Activated CD4-positive, alpha-beta T cell treated with anti-CD3 and anti-CD28 coated beads for 1 hour (primary cell): ENCODE measurements around the gene ASB16.

ENCODE experiments used
- DNase-seq: peaks from one replicate; pipeline ENCODE4 v3.0.0-alpha.2; 2020

ASB16 gene

GRCh38 chr17:44211281-44212265, 41.1 kb downstream of the ASB16 start:
- DNase-seq: no peak

- no peak for DNase-seq
Observed at GRCh38 chr17:44212507-44213402, 42.3 kb downstream of the ASB16 start.

GRCh38 chr17:44213403-44214229, 43.1 kb downstream of the ASB16 start:
- DNase-seq: no peak

- no peak for DNase-seq
Observed at GRCh38 chr17:44214230-44214494, 43.7 kb downstream of the ASB16 start.

DNA sequence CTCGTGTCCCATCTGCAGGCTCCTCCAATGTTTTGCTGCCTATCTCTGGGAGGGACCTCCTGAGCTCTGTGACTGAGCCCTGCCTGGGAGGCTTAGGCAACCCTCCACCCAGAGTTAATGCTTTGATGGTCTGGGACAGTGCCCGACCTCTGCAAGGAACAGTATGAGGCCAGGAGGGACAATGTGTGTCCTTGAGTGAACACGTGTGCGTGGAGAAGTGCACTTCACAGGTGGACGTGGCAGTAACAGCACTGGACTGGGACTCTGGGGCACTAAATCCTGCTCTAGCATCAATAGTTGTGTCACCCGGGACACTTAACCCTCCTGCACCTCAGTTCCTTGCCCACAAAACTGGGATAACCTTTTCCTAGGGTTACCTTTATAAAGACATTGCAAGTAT, 44.4 kb downstream of the ASB16 start:
- no peak for DNase-seq

DNA sequence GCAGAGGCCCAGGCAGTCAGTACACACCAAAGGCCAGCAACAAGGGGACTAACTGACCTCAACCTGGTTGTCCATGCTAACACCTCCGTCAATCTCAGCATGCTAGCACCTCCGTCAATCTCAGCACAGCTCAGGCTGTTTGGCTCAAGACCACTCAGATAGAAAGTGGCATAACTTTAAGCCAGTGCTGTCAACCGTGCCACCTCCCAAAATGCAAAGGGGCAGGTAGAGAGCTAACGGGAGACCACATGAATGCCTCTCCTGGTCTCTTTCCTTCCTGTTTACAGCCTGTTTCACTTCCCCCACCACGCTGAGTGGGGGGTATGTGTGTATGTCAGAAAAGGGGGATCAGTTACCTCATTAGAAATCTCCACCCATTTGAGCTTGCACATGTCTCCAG, 45.7 kb downstream of the ASB16 start:
- DNase-seq: no peak

DNA sequence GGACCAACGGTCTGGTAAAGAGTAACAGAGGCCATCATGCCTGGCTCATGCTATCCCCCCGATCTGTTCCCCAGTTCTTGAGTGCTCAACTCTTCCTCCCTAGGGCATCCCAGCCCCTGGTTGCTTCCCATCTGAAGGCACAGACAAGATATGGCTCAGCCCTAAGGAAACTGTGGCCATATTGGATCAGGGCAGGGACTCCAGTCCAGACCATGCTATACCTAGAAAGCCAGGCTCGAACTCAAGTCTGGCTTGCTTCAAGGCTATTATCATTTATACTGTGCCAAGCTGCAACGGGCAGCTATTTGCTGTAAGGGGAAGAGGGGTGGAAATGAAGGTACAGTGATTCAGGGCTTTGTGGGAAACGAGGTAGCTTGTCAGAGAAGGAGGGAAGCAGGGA, 46.2 kb downstream of the ASB16 start:
- DNase-seq: no peak

DNA sequence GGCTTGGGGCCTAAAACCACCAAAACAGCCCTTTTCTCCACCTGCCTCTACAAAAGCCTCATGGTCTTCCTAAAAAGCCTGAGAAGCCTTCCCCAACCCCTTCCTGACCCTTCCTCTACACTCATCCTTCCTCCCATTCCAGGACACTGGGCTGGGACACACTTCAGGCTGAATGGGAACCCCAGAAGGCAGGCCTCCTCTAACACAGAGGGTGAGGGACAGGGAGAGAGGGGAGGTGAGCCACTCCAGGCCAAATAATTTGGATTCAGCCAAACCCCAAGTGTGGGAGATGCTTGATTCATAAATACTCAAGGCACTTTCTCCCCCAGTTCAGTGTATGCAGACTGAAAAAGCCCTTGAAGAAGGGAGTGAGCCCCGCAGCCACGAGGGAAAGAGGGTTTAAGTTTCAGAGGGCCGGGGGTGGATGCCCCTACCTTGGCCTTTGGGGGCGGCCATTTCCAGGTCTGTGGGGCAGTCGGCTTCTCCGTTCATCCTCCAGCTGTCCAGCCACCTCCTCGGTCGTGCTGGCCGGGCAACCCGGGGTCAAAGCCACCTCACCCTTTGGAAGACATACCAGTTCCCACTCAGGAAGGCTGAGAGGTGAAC, 47.3 kb downstream of the ASB16 start:
- no peak for DNase-seq

DNA sequence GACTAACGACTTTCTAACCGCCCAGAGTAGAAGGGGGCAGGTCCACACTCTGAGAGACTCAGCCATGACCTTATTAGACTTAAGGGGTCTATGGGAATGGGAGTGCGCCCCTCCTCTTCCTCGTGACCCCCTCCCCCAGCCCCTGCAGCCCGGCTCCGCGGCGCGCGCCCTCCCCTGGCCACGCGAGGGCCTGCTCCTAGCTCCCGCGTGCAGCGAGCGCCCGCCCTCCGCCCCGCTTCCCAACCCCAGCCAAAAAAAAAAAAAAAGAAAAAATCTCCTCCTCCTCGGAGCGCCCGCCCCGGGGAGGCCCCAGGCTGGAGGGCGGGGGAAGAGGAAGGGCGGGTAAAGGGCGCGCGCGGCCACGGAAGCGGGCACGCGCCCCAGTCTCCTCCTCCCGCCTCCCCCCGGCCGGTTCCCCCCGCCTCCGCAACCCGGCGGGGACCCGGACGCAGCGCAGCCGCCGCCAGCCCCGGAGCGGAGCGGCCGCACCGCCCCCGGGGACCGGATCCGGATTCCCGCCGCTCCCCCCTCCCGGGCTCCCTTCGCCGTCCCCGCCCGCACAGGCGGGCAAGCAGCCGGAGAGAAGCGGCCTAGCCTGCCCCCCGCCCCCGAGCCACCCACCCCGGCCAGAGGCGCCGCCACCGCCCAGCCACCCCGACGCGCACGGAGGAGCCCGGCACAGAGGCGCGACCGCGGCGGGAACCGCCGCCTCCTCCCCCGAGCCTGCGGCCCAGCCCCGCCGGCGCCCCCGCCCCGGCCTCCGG, 48.0 kb downstream of the ASB16 start:
- DNase-seq: peak; percentile 83

DNA sequence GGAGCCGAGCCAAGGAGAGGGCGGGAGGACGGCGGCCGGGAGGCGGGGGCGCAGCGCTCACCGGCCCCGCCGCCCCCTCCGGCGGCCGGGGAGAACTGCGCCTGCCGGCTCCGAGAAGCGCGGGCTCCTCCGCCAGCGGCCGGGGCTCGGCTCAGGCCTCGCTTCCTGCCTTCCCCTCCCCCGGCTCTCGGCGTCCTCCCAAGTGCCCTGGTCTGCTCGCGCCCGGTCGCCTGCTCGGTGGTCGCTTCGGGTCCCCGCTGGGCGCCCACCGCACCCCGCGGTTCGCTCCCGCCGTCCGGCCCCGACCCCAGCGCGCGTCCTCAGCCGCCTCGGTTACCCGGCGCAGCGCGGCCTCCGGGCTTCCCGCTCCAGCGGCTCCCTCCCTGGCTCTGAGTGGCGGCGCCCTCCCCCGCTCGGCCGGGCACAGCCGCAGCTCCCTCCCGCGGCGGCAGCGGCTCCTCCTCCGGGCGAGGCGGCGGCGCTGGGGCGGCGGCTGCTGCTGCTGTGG, 48.7 kb downstream of the ASB16 start:
- peak; percentile 59 for DNase-seq

DNA sequence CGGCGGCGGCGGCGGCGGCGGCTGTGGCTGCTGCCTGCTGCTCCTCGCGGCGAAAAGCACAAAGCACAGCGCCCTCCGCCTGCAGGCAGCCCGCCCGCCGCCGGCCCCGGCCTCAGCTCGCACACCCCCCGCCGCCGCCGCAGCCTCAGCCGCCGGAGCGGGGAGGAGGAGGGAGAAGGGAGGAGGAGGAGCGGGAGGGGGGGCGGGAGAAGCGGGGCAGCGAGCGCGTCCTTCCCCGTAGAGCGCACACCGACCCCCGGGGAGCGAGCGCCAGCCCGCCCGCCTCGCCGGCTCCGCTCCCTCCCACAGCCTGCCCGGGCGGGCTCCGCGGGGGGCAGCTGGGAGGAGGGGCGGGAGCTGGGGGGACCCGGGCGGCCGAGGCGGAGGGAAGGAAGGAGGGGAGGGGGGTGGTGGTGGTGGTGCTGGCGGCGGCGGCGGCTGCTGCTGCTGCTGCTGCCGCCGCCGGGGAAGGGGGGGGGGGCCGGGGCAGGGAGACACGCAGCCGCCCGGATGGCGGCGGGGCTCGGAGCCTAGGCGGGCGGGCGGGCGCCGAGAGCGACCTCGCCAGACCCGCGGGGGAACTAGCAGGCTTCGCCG, 49.2 kb downstream of the ASB16 start, which contains the start of gene UBTF:
Gene UBTF, minus strand, starts transcription at position 60 of the 597 bp plus-strand sequence. CDS start 1,446 bp downstream, outside the sequence.
- DNase-seq: peak; percentile 62

GRCh38 chr17:44220213-44221083, 49.9 kb downstream of the ASB16 start:
- DNase-seq: peak; percentile 38

- peak; percentile 46 for DNase-seq
Observed at GRCh38 chr17:44221084-44221861, 50.8 kb downstream of the ASB16 start.

DNA sequence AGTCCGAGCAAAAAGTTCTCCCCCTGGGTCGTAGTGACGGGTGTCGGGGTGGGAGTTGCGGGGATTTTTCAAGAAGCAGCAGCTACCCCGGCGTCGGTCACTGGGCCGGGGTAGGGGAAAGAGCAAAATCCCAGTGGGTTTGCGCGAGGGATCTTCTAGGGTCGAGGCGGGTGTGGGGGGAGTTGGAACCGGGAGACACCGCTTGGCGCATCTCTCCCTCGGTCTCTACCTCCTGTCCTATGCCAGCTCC, 51.3 kb downstream of the ASB16 start:
- DNase-seq: no peak

DNA sequence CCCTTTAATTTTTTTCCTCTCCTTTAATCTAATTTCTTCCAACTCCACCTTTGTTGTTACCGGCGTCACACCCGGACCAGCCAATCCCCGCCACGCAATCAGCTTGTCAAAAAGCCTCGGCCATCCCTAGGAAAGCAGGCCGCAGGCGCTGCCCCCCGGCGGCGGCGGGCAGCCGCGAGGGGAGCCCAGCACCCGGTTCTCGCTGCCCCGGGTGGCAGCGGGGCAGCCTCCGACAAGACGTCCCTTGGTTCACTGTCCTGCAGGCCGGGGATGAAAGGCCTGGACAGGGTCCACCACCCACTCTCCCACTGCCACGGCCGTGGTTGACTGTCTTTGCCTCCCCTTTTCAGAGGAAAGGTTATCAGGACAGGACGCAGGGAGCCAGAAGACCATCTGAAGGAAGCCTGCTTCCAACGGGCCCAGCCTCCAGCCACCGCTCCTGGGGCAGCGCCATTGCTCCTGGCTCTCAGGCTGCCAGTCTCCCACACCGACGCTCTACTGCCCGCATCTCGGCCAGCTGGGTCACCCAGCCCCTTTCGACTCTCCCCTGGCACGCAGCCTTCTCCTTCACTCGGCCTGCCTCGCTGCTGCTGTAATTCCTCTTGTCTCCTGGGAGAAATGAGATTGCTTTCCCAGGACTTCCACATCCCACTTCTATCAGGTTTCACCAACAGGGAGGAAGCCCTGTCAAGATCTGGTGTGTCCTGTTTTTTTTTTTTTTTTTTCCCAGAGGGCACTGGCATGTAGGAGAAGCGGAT, 51.8 kb downstream of the ASB16 start:
- DNase-seq: no peak

DNA sequence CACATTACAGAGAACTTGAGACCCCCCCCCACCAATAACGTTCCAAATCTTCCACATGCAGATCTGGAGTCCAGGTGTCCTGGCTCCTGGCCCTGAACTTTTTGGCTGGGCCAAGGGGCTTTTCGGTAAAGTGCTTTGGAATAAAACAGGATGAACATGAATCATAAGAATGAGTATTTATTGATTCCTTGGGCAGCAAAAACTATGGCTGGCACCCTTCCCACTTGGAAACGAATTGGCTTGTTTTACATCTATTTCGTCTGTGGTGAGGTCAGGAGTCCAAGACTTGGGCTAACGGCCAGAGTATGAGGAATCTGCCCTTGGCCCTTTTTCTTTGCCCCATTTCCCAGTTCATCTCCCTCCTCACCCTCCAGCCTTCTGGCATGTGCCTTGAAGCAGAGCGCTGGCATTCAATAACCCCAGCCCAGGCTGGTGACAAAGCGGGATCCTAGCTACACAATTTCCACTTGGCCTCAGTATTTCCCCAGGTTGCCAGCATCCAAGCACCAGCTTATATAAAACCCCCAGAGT, 53.1 kb downstream of the ASB16 start:
- DNase-seq: no peak
